MM.1S (cell line): ENCODE data around the gene MMP25.

Experiments
- EZH2 ChIP-seq: fragments of 300-600 bp; sonication (generic); optimal IDR thresholded peaks from 2 replicates; pipeline ENCODE3; 2017; ENCODE audit warnings: low read depth, mild to moderate bottlenecking, antibody characterized with exemption, low read length, mixed read lengths
- TF ChIP-seq, protein P1 (sequence below): fragments of 300-600 bp; sonication (generic); IDR thresholded peaks from 2 replicates; pipeline ENCODE4 v1.5.1; 2016; ENCODE audit warnings: antibody characterized with exemption, low read length, mixed read lengths

DNA sequence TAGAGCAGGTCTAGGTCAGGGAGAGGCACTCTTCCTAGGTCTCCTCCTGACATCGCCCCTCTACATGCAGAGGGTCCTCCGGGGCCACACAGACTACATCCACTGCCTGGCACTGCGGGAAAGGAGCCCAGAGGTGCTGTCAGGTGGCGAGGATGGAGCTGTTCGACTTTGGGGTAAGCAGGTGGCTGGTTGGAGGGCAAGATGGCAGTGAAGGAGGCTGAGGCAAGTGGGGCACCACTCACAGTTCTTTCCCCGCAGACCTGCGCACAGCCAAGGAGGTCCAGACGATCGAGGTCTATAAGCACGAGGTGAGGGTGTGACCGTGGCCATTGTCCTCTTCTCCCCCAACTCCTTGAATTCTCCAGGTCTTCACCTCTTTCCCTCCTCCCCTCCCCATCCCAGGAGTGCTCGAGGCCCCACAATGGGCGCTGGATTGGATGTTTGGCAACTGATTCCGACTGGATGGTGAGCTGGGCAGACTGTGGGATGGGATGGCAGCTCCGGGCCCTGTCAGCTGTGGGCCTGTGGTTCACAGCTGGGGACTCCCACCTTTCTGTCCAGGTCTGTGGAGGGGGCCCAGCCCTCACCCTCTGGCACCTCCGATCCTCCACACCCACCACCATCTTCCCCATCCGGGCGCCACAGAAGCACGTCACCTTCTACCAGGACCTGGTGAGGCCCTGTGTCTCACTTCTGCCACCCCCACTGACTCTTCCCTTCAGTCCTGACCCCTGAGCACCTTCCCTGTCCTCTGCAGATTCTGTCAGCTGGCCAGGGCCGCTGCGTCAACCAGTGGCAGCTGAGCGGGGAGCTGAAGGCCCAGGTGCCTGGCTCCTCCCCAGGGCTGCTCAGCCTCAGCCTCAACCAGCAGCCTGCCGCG is 19.5 kb upstream of the MMP25 start:
- TF ChIP-seq, protein P1, sequence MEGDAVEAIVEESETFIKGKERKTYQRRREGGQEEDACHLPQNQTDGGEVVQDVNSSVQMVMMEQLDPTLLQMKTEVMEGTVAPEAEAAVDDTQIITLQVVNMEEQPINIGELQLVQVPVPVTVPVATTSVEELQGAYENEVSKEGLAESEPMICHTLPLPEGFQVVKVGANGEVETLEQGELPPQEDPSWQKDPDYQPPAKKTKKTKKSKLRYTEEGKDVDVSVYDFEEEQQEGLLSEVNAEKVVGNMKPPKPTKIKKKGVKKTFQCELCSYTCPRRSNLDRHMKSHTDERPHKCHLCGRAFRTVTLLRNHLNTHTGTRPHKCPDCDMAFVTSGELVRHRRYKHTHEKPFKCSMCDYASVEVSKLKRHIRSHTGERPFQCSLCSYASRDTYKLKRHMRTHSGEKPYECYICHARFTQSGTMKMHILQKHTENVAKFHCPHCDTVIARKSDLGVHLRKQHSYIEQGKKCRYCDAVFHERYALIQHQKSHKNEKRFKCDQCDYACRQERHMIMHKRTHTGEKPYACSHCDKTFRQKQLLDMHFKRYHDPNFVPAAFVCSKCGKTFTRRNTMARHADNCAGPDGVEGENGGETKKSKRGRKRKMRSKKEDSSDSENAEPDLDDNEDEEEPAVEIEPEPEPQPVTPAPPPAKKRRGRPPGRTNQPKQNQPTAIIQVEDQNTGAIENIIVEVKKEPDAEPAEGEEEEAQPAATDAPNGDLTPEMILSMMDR: no peak
- TF ChIP-seq EZH2: no peak
